Fibroblast of gingiva (primary cell): ENCODE data around the gene RBM19.

ENCODE experiments used
- DNase-seq: peaks from one replicate; pipeline ENCODE4 v3.0.0-alpha.2; 2011; ENCODE audit warnings: low read depth

Gene RBM19

DNA sequence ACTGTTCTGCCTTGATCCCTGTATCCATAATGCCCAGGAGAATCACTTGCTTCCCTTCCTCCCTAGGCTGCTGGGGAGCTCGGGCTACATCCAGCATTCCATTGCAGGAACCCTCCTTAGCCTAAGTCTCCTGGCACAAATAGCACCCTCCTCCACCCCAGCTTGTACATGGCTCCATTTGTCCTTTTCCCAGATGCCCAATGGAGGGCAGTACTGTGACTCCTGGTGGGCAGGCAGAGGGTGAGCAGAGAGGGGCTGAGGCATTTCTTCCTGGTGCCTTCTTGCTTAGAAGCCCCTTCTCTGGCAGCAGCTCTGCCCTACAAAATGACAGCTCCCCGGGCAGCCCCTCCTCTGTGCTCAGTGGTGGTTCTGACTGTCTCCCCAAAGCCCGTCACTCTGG, 86.5 kb downstream of the RBM19 start:
- no peak for DNase-seq

DNA sequence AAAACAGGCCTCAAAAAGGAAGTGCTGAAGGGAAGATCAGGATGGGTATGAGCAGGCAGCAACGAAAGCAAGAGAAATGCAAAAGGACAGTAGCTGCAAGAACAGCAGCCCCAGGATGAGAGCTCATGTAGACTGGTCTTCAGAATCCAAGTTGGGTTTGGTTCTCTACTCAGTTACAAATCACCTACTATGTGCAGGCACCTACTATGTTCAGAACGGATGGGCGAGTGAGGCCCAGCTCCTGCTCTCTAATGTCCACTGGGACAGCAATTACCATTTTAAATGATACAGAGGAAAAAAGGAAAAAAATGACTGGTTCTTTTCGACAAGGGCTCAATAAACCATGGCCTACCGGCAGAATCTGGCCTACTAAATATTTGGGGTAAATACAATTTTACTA, 88.5 kb downstream of the RBM19 start:
- no peak for DNase-seq

DNA sequence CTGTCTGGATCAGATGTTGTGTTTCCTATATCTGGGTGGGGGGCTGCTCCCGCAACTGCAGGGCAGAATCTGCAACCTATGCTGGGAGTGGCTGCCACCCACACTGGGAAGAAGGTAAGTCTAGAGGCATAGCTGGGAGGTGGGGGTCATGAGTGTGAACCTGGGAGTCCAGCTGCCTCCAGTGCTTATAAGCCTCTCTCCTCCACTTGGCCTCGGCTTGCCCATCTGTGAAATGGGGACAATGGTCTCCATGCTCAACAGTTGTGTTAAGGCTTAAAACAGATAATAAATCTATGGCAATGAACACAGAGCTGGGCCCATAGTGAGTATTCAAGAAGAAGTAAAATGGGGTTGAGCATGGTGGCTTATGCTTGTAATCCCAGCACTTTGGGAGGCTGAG, 90.0 kb downstream of the RBM19 start:
- DNase-seq = no peak

DNA sequence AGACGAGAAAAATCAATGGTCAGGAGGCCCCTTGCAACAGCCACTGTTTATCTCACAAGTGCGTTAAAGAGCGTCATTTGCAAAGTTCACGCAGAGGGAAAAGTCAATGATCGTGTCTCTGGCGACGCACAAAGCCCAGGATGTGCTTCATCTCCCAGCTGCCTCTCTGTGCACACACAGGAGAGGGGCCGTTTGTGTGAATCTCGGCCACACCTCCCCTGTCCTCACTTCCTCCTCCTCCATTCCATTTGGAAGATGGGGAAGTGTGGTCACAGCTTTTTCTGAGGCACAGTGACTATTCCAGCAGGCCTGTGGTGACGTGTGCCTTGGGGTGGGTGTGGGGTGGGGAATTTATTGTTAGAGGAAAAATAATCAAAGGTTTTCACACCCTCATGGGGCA, 90.4 kb downstream of the RBM19 start:
- DNase-seq = no peak

DNA sequence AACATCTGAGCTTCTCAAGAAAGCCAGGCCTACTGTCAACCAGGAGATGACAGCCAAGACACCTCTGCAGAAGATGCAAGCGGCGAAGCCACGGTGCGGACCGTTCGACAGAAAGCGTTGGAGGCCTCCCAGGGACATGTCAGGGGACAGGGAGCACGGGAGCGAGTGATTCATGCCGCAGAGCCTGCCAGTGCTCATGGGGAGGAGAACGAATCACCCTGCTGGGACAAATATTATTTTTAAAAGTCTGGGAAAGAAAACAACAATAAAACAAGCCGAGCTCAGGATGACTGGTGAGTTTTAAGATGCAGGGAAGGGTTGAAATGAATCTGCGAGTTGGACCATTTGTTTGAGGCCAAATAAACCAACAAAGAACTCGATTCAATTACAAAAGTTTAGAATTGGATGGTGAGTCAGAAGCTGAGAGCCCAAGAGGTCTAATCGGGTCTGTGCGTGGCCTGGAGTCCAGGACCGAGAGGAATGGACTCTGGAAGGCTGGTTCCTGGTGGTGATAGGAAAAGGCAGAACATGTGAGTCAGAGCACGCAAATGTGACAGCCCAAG, 91.0 kb downstream of the RBM19 start:
- peak; percentile 73 for DNase-seq

DNA sequence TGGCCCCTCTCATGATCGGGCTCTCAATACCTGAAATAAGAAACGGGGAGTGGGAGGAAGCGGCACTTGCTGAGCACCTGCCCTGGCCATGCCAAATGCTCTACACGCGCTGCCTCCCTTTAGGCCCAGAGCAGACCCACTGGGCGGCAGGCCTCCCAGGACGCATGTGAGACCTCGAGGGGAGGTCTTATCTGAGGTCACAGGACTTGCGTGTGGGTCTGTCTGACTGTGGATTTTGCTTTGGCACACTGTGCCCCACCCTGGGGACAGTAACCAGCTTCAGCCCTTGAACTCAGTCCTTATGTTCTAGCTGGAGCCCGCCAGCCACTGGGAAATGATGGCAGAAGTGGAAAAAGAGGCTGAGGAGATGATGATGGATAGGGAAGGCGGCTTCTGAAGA, 91.8 kb downstream of the RBM19 start:
- DNase-seq = no peak

DNA sequence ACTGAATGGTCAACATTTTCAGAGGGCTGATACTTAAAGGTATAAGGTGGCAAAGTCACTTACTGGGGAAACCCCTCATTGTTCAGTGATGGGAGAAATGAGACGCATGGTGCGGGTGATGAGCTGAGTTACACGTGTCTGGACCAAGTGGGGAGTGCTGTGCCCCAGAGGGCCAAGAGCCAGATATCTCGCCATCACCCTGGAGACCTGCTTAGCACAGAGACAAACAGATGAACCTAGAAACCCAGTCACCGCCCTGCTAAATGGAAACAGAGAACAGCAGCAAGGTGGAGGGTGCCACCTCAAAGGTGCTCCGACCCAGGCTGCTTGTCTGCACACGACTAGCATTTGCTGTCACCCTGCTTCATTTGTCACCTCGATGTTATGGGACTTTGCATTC, 92.4 kb downstream of the RBM19 start:
- no peak for DNase-seq

DNA sequence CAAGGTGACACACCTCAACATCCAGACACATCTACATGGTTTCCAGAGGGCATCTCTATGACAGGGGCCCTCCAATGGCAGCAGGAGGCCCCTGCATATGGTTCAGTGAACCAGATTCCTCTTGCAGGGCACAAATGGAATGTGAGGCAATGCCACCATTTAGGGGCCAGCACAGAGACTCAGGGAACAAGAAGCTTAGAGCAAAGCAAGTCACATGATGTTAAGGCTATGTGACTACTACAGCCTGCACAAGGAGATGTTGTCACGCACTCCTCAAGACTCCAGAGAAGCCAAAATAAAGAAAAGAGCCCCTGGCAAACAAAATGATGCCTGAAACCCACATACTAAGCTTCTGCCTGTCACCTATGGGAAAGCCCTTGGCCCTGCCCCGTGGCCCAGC, 95.2 kb downstream of the RBM19 start:
- DNase-seq = no peak

DNA sequence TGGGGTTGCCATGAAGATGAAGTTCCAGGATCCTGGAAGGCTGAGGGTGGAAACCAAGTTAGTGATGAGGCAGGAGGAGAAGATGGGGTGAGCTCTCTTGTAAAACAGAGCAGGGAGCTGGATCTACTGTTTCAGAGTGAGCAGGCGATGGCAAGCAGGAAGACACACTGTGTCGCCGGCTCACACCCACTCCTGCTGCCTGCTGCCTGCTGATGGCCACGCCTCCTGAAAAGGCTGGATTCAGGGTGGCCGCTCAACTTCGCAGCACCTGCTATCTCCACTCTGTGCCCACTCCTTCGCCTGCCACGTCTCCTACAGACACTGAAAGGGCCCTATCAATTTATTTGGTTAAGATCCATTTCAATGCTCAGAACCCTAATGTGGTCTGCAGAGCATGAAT, 96.1 kb downstream of the RBM19 start:
- DNase-seq = no peak

DNA sequence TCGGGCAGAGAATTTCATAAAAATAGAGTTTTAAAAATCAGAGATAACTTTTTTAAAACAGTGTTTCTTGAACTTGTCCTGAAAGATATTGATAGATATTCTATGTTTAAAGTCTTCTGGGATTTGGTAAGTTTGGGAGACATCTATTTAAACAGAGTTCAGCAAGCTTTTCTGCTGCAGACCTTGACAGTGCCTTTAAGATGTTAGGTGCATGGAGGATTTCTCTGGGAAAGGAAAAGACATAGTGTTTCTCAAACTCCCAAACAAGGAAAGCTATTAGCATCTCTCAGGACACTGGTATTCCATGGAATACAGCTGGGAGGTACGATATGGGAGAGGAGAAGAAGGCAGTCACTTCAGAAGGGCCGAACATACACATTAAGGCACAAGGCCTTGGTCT, 97.8 kb downstream of the RBM19 start:
- DNase-seq = no peak

DNA sequence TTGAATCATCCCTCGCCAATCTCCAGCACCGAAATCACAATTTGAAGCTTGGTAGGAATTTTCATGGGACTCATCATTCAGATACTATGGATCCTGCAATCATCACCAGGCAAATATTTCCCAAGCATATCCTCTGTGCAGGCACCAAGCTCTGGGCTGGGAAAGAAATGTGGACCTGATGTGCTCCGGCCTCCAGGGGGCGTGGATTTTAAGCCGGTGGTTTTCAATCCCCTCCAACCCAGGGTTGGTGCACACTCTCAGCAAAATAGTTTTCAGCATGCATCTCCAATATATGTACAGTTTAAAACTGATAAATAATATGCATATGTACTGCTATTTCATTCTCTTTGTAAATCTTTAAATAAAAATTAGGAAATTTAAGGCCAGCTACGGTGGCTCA, 98.9 kb downstream of the RBM19 start:
- no peak for DNase-seq

DNA sequence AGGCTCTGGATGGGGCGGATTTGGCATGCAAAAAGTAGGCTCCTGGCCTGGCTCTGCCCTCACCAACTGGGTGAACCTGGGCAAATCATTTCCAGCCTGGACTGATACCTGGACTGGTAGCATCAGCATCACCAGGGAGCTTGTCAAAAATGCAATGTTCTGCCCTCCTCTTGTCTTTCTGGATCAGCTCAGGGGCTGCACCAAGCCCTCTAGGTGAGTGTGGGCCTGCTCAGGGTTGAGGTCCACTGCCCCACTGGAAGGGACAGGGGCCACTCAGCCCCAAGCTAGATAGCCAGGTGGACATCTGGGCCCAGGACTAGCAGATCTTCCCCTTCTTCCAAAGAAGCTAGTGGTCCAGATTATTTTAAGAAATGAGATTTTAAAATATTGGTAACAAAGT, 99.6 kb downstream of the RBM19 start:
- no peak for DNase-seq

DNA sequence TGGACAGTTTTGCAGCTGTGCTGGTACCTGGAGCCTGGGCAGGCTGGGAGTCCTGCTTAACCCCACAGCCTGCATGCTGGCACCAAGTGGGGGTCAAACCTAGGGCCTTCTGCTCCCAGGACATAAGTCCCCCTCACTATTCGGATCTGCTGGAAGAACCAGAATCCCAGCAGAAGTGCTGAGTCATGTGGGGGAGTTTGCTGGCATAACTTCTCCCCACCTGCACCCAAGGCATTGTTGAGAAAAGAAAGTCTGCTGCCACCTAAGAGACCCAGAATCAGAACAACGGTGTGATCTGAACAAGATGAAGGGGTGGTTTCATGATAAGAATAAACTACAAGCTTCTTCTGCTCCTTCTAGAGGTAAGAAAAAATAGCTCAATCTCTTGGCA, 102.7 kb downstream of the RBM19 start:
- DNase-seq = no peak

DNA sequence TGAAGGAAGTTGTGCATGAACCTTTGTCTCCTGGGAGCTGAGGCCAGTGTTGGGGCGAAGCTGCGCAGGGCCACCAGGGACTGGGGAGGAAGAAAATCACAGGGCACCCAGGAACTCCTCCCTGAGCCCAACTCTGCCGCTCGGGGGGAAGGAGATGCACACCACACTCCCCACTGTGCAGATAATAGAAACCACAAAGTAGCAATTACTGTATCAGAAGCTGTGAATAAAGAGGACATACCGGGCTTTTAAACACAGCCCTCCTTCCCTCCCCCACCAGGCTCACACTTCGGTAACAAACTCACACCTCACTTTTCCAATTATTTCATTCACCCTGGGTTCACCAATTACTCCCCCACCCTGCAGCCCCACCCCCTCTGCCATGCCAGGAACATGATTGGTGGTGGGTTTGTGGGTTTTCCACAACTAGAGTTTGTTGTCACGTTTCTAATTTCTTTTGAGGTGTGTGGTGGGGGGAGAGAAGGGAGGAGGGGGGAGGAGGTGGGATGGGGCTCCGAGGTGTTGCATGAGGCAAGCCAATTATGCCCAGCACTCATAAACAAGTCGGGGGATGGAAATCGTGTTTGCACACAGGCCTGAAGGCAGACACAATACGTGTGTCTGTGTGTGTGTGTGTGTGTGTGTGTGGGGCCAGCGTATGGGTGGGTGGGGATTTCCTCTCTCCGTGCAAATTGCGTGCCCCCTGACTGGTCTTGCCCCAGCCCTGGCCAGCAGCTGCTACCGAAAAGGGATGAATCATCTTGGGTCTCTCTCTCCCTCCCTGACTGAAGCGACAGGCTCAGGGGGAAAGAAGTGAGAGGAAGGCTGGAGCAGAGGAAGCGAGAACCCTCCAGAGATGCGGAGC, 103.3 kb downstream of the RBM19 start:
- peak; percentile 57 for DNase-seq

DNA sequence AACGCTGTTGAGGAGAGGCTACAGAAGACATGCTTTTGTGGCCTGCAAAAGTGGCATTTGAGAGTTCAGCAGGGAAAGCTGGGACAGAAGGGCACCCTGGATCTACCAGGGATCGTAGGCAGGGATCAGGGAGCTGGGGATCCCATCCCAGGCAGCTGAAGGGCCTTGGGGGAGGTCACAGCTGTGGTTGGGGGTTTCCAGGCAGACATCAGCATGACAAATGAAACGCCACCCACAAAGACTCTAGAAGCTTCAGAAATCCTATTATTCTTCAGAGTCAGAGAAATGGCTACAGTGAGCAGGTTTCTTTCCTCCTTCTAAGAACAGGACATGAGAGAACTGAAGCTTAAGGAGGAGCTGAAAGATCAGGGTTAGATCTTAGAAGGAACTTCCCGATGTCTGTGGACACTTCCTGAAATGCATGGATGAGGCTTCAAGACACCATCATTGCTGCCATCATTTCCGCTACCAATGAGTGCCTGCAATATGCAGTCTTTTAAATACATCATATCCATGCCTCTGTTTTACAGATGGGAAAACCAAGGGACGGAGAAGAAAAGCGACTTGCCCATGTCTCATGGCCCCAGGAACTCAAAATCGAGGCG, 104.3 kb downstream of the RBM19 start:
- DNase-seq = no peak

DNA sequence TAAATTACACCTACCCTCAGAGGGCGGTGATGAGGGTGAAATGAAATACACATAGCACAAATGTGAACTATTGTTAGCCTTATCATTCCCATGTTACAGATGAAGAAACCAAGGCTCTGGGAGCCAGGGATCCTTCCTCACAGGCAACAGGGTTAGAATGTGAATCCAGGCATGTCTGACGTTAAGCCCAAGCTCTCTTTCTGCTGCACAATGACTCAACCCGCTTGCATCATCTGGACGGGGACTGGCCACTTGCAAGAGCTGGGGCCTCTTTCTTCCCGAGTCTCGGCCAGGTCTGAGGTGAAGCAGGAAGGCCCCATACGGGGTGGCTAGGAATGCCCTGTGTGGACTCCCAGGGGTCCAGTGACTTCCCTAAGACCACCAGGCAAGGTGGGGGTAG, 105.2 kb downstream of the RBM19 start:
- DNase-seq = peak; percentile 86

DNA sequence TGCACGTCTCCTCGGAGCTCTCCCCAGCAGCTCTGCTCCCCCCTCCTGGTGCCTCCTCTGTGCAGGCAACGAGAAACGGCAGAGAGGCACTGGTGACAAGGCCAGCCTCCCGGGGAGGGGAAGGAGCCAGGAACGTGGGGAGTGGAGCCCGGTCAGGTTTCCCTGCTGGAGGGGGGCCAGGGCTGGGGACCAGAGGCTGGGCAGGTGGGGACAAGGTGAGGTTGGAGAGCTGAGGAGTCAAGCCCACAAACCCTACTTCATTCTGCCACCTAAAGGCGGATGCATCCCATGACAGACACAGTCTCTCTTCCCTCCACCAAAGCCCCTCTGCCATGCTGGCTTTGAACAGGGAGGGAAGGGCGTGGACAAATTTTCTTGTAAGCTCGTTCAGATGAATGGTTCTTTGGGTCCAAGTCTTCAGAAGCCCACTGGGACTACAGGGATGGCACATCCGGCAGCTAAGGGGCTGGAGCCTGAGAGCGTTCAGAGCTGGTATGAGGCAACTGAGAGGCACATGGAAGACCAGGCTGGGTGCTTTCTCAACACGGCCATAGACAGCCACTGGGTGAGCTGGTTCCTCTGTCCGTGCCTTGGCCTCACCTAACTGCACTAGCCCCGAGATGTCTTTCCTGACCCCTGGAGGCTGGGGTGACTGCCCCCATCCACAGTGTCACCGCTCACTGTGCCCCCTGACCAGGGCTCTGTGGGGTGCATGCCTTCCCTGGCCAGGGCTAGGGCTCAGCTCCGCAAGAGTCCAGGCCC, 105.9 kb downstream of the RBM19 start:
- no peak for DNase-seq

DNA sequence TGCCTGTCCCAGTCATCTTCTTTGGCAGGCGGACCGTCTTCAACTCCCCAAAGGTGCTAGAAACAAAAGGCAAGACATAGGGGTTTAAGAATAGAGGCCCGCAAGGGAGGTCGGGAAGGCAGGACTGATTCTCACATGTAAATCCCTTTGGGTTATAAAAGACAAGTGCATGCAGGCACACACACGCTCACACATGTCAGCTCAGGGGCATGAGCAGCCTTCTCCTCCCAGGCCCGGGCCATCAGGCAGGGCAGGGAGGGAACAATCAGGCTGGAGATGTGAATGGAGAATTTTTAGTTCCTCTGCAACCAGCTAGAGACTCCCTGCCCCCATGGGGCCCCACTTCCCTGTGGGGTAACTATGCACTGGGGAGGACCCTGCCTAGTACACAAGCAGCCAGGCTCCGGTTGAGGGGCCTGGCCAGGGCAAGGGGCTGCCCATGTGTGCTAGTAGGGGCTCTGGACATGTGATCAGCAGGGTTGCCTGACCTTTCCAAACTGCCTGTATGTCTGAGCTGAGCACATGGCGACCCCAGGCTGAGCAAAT, 107.2 kb downstream of the RBM19 start:
- no peak for DNase-seq

DNA sequence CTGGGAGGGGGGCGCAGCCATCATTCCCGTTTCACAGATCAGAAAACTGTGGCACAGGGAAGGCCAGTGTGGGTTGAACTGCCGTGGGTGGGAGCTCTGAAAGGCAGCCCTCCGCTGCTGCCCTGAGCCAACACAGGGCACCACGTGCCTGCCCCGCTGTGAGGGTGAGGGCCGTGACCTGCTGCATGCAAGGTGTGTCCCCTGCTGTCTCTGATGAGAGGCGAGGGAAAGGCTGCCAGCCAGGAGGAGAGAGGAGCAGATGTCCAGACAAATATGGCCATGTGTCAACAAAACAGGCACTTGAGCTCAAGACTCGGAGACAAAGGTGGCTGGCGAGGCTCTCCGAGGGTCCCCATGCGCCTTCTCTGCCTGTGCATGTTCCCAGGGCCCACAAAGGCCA, 108.8 kb downstream of the RBM19 start:
- DNase-seq = no peak

DNA sequence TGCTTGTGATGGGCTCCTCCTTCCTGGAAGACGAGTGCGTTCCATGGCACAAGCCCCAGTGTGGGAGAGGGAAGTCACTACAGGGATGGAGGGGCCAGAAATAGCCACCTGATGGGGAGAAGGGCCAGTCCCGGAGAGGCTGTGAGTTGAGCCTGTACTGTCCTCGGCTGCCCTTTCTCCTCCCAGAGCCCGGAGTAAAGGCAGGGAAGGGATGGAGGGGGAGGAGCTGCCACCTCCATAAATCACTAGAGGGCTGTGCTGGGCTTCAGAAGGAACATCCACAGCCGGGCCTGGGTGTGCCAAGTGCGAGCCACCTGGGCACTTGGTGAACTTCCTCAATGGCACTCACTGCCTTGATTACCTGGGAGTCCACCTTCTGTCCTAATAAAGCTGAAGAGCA, 110.1 kb downstream of the RBM19 start:
- DNase-seq = no peak

DNA sequence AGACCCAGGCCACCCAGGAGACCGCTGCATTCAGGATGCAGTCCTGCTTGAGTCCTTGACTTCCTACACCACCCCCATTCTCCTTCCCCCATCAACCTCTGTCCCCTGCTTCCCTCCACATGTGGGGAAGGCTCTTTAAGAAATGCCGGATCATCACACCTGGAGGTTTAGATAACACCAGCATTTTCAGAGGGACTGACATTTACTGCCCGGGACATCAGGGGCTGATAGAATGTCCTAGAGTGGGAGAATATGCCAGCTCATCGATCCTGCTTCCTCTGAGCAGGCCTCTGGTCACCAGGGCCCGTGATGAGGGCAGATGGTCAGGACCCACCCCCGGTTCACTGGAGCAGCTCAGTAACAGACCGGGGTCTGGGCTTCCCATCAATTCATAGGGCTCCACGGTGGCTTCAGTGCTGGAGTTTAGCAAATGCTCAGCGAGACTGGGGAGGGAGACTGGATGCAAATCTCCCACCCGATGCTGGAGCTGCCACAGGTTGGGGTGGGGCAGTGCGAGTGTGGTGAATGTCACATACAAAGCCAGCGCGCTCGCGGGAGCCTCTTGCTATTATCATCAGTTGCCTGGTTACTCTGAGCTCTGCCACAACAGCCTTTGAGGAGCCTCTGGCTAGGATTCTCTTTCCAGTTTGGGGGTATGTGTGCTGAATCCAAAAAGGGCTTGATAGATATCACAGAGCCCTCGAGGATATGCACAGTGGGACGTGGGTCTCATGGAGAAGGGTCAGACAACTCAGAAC, 111.6 kb downstream of the RBM19 start:
- DNase-seq = no peak

DNA sequence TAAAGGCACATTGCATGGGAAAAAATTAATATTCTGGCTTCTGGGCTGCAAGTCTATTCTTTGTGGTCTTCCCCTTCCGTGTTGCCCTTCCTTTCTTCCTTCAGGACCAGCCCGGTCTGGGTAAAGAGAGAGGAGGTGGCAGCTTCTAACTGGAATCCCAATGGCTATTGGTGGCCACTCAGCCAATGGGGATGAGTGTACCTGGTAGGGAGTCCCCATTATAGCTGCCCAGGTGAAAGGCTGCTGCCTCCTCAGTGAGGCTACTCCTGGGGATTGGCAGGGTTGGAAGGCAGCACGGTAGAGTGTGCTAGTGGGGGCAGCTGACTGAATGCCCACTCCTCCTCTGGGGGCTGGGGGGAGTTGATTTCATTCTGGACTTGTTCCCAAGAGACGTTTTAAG, 112.6 kb downstream of the RBM19 start:
- DNase-seq = no peak
